ENCODE measurements around the gene XBP1. TPM values are rescaled to one million over a fixed set of nuclear protein-coding genes. Genes with fewer than 3 reads are reported as not detected.
A peak's percentile ranks its signal among the peaks of the same experiment; 100 is the strongest.
"Not testable (repeated sequence)": the region's sequence is repeated elsewhere in the genome, so short reads cannot be mapped to it uniquely, and the experiment has no call there.

The XBP1 gene
- total RNA-seq, 1 donor from 2014 or later: 220 TPM

DNA sequence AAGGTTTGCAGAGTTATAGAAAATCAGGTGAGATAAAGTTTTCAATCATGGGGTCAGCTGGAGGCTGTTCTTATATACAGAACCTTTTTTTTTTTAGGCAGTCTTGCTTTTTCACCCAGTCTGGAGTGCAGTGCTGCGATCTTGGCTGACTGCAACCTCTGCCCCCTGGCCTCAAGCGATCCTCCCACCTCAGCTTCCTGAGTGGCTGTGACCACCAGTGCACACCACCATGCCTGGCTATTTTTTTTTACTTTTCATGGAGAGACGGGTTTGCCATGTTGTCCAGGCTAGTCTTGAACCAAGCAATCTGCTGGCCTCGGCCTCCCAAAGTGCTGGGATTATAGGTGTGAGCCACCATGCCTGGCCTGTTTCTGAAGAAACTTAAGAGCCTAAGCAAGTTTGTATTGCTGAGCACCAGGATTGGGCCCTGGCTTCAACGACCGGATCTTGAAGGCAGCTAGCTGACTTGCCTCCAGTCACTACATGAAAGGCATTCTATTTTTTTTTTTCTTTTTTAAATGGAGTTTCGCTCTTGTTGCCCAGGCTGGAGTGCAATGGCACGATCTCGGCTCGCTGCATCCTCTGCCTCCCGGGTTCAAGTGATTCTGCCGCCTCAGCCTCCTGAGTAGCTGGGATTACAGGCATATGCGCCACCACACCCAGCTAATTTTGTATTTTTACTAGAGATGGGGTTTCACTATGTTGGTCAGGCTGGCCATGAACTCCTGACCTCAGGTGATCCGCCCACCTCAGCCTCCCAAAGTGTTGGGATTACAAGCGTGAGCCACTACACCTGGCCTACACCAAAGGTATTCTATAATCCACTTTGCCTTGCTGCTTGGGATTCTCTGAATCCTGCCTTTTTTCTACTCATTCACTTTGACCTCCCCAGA is 7.6 kb downstream of the XBP1 start:
- no peak for DNase-seq (ENCODE audit: low spot score)

GRCh38 chr22:28791841-28792490 is 8.4 kb downstream of the XBP1 start:
- no peak for DNase-seq (ENCODE audit: low spot score)

DNA sequence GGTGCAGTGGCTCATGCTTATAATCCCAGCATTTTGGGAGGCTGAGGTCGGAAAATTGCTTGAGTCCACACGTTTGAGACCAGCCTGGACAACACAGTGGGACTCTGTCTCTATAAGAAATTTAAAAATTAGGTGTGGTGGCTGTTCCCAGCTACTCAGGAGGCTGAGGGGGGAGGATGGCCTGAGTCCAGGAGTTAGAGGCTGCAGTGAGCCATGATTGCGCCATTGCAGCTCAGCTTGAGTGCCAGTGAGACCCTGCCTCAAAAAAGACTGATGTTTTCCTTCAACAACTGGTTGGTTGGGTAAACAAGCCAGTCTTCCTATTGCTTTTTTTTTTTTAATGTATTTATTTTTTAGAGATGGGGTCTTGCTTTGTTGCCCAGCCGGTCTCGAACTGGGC is 9.2 kb downstream of the XBP1 start:
- no peak for DNase-seq (ENCODE audit: low spot score)

DNA sequence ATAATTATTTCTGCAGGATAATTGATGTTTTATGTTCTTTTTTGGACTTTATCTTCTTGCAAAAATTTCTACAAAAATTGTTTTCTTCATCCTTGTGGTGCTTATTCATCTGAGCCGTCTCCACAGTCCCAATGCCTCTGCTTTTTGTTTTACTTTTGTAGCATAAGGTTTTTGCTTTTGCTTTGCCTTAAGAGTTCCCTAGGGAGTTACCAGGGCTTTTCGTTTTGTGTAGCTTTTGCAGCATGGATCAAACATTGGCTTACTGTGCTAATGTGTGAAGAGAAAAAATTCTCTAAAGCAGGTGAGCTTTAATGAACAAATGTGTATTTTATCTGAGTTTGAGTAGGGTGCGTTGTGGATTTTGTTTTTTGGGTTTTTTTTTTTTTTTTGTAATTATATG is 11.8 kb downstream of the XBP1 start:
- DNase-seq (ENCODE audit: low spot score): no peak

- DNase-seq (ENCODE audit: low spot score): no peak
These were observed 16.3 kb downstream of the XBP1 start for GRCh38 chr22:28783786-28784671.

GRCh38 chr22:28780296-28780695 is 20.1 kb downstream of the XBP1 start:
- DNase-seq (ENCODE audit: low spot score): no peak

GRCh38 chr22:28779833-28780232 is 20.5 kb downstream of the XBP1 start:
- no peak for DNase-seq (ENCODE audit: low spot score)

DNA sequence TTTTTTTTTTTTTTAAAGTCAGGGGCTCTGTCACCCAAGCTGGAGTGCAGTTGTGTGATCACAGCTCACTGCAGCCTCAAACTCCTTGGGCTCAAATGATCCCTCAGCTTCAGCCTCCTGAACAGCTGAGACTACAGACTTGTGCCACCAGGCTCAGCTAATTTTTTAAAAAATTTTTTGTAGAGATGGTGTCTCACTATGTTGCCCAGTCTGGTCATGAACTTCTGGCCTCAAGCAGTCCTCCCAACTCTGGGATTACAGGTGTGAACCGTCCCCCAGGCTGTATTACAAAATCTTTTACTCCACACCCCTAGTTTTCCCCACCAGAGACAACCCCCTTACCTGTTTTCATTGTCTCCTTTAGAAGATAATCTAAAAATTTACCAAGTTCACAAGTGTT is 26.0 kb downstream of the XBP1 start:
- DNase-seq (ENCODE audit: low spot score): no peak

DNA sequence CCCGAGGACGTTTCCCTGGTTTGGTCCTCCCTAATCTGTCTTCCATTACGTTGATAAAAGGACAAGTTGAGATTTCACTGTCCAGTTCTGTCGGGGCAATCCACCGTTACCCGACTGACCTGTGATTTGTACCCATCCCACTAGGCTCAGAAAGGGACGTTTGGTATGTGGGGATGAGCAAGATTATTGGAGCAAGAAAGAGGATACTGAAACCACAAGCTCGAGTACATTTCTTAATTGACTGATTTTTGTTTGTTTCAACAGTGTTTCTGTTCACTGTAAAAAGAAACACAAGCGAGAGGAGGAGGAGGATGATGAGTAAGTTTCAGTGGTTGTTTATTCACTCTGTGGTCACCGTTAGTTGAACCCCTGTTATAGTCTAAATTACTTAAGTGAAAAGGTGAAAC is 26.9 kb downstream of the XBP1 start:
- DNase-seq (ENCODE audit: low spot score): no peak

DNA sequence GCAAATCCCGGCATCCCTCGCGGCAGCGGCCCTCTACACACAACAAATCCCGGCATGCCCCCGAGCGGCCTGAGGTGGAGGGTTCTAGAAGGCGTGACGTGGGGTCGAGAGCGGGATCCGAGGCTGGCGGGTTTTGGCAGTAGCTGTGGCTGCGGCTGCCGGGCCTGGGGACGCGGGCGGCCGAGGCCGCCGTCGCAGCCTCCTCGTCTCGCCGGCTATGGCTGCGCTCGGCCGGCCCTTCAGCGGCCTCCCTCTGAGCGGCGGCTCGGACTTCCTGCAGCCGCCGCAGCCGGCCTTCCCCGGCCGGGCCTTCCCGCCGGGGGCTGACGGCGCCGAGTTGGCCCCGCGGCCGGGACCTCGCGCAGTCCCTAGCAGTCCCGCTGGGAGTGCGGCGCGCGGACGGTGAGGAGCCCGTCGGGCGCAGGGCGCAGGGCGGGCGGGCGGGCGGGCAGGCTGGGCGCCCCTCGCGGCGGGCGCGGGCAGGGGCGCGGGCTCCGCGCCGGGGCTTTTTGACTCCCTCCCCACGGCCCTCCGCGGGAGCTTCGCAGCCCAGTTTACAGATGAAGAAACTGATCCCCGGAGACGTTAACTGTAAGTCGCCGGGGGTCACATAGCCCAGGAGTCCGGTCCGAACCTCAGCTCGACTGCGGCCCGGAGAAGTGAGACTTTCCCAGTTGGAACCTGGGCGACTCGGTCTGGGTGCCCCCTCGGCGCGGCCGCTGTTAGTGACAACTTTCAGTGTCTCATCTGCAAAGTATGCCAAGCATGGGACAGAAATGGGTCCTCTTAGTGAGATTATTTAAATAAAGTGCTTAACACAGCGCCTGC is 27.5 kb downstream of the XBP1 start, which contains the start of gene CCDC117:
CCDC117 (plus strand) TSS at position 63 of the 828 bp plus-strand sequence; CDS start at position 218, 155 bp downstream.
- peak; percentile 96 for DNase-seq (ENCODE audit: low spot score)

DNA sequence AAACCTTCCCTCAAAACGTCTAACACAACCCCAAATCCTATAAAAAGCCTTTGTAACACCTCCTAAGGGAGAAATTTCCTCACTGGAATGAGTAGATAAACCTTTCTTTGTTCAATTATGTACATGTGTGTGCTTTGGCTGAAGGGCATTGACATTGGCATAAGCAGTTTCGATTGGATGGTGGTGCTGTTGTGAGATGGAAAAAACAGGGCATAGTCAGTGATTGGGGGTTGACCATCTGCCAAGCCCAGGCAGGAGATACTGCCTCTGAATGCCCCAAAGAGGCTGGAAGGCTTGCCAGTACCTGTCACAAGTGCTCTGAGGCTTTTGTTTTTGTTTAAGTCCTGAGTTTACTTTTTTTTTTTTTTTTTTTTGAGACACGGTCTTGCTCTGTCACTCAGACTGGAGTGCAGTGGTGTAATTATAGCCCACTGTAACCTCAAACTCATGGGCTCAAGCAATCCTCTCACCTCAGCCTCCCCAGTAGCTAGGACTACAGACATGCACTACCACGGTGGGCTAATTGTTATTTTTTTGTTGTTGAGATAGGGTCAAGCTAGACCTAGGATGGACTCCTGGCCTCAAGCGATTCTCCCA is 29.1 kb downstream of the XBP1 start:
- DNase-seq (ENCODE audit: low spot score): no peak

GRCh38 chr22:28769394-28770085 is 30.8 kb downstream of the XBP1 start:
- no peak for DNase-seq (ENCODE audit: low spot score)

- no peak for DNase-seq (ENCODE audit: low spot score)
These were observed 31.5 kb downstream of the XBP1 start for GRCh38 chr22:28768701-28769393.

GRCh38 chr22:28766628-28767027 is 33.7 kb downstream of the XBP1 start:
- no peak for DNase-seq (ENCODE audit: low spot score)

- DNase-seq (ENCODE audit: low spot score): not testable (repeated sequence)
These were observed 38.4 kb downstream of the XBP1 start for GRCh38 chr22:28762000-28762399.

DNA sequence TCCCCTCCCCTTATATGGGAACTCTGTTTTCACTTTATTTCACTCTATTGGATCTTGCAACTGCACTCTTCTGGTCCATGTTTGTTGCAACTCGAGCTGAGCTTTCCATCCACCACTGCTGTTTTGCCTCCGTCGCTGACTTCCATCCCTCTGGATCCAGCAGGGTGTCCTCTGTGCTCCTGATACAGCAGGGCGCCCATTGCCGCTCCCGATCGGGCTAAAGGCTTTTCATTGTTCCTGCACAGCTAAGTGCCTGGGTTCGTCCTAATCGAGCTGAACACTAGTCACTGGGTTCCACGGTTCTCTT is 39.0 kb downstream of the XBP1 start:
- DNase-seq (ENCODE audit: low spot score): no peak

- DNase-seq (ENCODE audit: low spot score): no peak
These were observed 40.4 kb downstream of the XBP1 start for GRCh38 chr22:28759861-28760560.

GRCh38 chr22:28754512-28754911 is 45.9 kb downstream of the XBP1 start:
- DNase-seq (ENCODE audit: low spot score): not testable (repeated sequence)

DNA sequence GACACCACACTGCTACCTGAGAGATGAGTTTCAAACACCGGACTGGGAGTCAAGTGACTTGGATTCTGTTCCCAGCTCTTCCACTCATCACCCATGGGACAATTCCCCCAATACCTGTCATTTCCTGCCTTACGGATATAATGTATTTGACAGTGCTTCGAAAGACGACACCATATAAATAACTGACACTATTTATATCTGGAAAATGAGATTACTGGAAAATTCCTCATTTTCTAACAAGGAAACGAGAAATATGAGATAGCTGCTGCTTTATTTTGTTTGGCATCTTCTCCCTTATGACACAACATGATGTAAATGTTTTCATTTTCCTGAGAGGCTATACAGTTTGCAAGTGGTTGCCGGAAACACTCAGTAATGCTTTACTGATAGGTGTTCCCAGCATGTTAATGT is 49.9 kb downstream of the XBP1 start:
- no peak for DNase-seq (ENCODE audit: low spot score)
